Vagina (tissue), 2 donors: ENCODE data around the gene DOCK4.

ENCODE experiments used
- CTCF ChIP-seq, 3 experiments: fragments of 450-650 bp in 2 of 3; fragments of 200-600 bp in 1 of 3; sonication (generic) in 1 of 3; IDR thresholded peaks; one replicate each; pipeline ENCODE4 v1.5.1; 2017 to 2019; ENCODE audit warnings: antibody characterized with exemption in 3 of 3, mild to moderate bottlenecking in 2 of 3, moderate library complexity in 2 of 3
- POLR2A ChIP-seq, 2 donors: fragments of 450-650 bp; IDR thresholded peaks; one replicate each; pipeline ENCODE4 v1.6.1; 2017; ENCODE audit warnings: antibody characterized with exemption in 2 of 2, mild to moderate bottlenecking in 2 of 2, moderate library complexity in 2 of 2

GRCh38 chr7:111763221-111763801 is 442.9 kb downstream of the DOCK4 start:
- TF ChIP-seq CTCF (IDR thresholded peaks at IDR 0.05), result peak in 2 of 3 experiments; percentile 18 to 31
- TF ChIP-seq POLR2A (IDR thresholded peaks at IDR 0.05), result no peak
